PC-3 (cell line): ENCODE data around the gene RHEBL1. TPM values are rescaled to one million over a fixed set of nuclear protein-coding genes. Genes with fewer than 3 reads are reported as not detected.
A peak's percentile ranks its signal among the peaks of the same experiment; 100 is the strongest.
"Not testable (repeated sequence)": the region's sequence is repeated elsewhere in the genome, so short reads cannot be mapped to it uniquely, and the experiment has no call there.

Experiments used
- ATAC-seq: fragments of 200-7000 bp; cut with Tn5 transposase; 2 replicates; pipeline ENCODE4 v1.9.1; 2020; ENCODE audit warnings: mild to moderate bottlenecking, moderate library complexity
- BruUV-seq: library from RNA; stranded (reverse); fragments of 400-500 nt; replicated peaks from 2 replicates; lab custom pipeline; 2021; lab: Mats Ljungman, UMichigan
- CTCF ChIA-PET: fragments of 300-600 bp; sonication (Branson Sonifier 250); formaldehyde crosslinking; loops from one replicate; lab custom pipeline; 2022; ENCODE audit warnings: antibody characterized with exemption; lab: Charles Lee
- POLR2A ChIA-PET: fragments of 300-600 bp; sonication (Branson Sonifier 250); formaldehyde crosslinking; loops from one replicate; lab custom pipeline; 2022; ENCODE audit warnings: antibody characterized with exemption; ENCODE audit not compliant: unreplicated experiment; lab: Charles Lee
- DNase-seq: peaks from one replicate; pipeline ENCODE4 v3.0.0-alpha.2; 2015
- H2AFZ ChIP-seq: fragments of 300-600 bp; sonication (generic); 2 replicates; pipeline ENCODE4 v1.6.0; 2016; ENCODE audit warnings: antibody characterized with exemption, low read length
- H3F3A ChIP-seq: fragments of 300-600 bp; sonication (generic); one replicate; pipeline ENCODE4 v1.6.0; 2017; ENCODE audit warnings: antibody characterized with exemption, low read length, control low read depth, mild to moderate bottlenecking; ENCODE audit not compliant: unreplicated experiment
- H3K27ac ChIP-seq: fragments of 300-600 bp; sonication (generic); 2 replicates; pipeline ENCODE4 v1.5.1; 2016; ENCODE audit warnings: mild to moderate bottlenecking, low read length
- H3K27me3 ChIP-seq: fragments of 300-600 bp; sonication (generic); 2 replicates; pipeline ENCODE4 v1.6.1; 2016; ENCODE audit warnings: low read length, mixed read lengths
- H3K36me3 ChIP-seq: fragments of 300-600 bp; sonication (generic); 2 replicates; pipeline ENCODE4 v1.6.1; 2016; ENCODE audit warnings: low read depth, mixed run types, low read length, mixed read lengths
- H3K4me1 ChIP-seq: fragments of 300-600 bp; sonication (generic); 2 replicates; pipeline ENCODE4 v1.5.1; 2016; ENCODE audit warnings: low read length; ENCODE audit not compliant: insufficient read depth
- H3K4me2 ChIP-seq: fragments of 300-600 bp; sonication (generic); 2 replicates; pipeline ENCODE4 v1.6.0; 2016; ENCODE audit warnings: low read length
- H3K4me3 ChIP-seq: fragments of 300-600 bp; sonication (generic); 2 replicates; pipeline ENCODE4 v1.5.1; 2016; ENCODE audit warnings: mild to moderate bottlenecking, low read length, mixed read lengths
- H3K79me2 ChIP-seq: fragments of 300-600 bp; sonication (generic); 2 replicates; pipeline ENCODE4 v1.6.1; 2017; ENCODE audit warnings: low read length, mixed read lengths
- H3K9ac ChIP-seq: fragments of 300-600 bp; sonication (generic); 2 replicates; pipeline ENCODE4 v1.6.0; 2016; ENCODE audit warnings: mild to moderate bottlenecking, low read length
- H3K9me2 ChIP-seq: fragments of 300-600 bp; sonication (generic); replicated peaks from 2 replicates; pipeline ENCODE4 v1.6.1; 2016; ENCODE audit warnings: mixed run types, low read length, mixed read lengths
- H3K9me3 ChIP-seq: fragments of 300-600 bp; sonication (generic); 2 replicates; pipeline ENCODE4 v1.6.1; 2016; ENCODE audit warnings: low read length, mixed read lengths
- H4K20me1 ChIP-seq: fragments of 300-600 bp; sonication (generic); 2 replicates; pipeline ENCODE4 v1.6.1; 2016; ENCODE audit warnings: low read length, mixed read lengths
- EZH2 ChIP-seq: fragments of 300-600 bp; sonication (generic); IDR thresholded peaks from one replicate; pipeline ENCODE4 v1.6.1; 2017; ENCODE audit warnings: antibody characterized with exemption, mild to moderate bottlenecking, low read length; ENCODE audit not compliant: unreplicated experiment
- EZH2phosphoT487 ChIP-seq: fragments of 300-600 bp; sonication (generic); IDR thresholded peaks from 2 replicates; pipeline ENCODE4 v1.6.1; 2018; ENCODE audit warnings: mild to moderate bottlenecking, antibody characterized with exemption, low read length, borderline replicate concordance
- intact Hi-C: fragments of 100-400 bp; cut with micrococcal nuclease; formaldehyde crosslinking; loops from 2 replicates; pipeline ENCODE4 v1.9.0; 2023
- total RNA-seq: library from RNA; depleted of rRNA; stranded (reverse); fragments of >200 nt; gene quantifications from 2 replicates; pipeline ENCODE4 v1.2.3, GENCODE V29; 2014
- TF ChIP-seq, protein P1 (sequence below): fragments of 300-600 bp; sonication (generic); conservative IDR thresholded peaks from 2 replicates; pipeline ENCODE4 v1.5.1; 2017; ENCODE audit warnings: antibody characterized with exemption, low read depth, mild to moderate bottlenecking, low read length

RHEBL1 gene
- total RNA-seq, 1 experiment from 2014 or later = 5.0 TPM

DNA sequence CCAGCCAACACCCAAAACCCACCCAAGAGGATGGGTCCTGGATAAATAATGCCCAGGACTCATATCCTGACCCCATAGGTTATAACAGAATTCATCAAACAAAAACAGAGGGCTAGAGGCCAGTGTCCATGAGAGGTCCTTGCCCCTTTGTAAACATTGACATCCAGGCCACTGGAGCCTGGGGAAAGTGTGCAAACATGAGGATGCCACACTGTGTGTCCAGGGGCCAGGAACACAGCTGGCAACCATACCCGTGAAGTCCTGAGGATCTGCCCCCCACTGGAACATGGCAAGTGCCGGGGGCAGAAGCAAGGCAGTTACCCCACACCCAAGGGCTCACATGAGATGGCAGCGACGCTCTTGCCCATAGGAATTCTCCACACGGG is 5.0 kb downstream of the RHEBL1 start:
- Histone ChIP-seq H3K4me2 (no peak overlapping the region), H3K4me3 (no peak overlapping the region), H3K36me3 (no peaks in the 10 kb centered on the region), H3K27ac (no peak overlapping the region), H3K9me3 (no peaks in the 10 kb centered on the region), H3K9me2 (no peaks in the 10 kb centered on the region), H2AFZ (no peak overlapping the region), H3K4me1 (peaks cover 5% of the 10 kb centered on the region; the same call in 1 of the 2 replicates), H3K9ac (no peak overlapping the region), H4K20me1 (no peaks in the 10 kb centered on the region), H3K79me2 (peaks cover 23% of the 10 kb centered on the region), H3K27me3 (no peaks in the 10 kb centered on the region), H3F3A (no peaks in the 10 kb centered on the region)
- DNase-seq (no peak), ATAC-seq (no peak)
- POLR2A ChIA-PET = no interaction called here
- no TSS peak for BruUV-seq
- TF ChIP-seq EZH2 = no peak
- no peak for TF ChIP-seq EZH2phosphoT487
- intact Hi-C loops = loop anchor here (1.0 kb wide), 2 partner anchors 28 to 57 kb away; no protein-coding TSS in a partner anchor
- CTCF ChIA-PET = interaction anchor here (1.3 to 2.2 kb wide), 4 partner anchors 23 to 56 kb away, joined by 3 to 11 read pairs (median 7); no protein-coding TSS in a partner anchor

DNA sequence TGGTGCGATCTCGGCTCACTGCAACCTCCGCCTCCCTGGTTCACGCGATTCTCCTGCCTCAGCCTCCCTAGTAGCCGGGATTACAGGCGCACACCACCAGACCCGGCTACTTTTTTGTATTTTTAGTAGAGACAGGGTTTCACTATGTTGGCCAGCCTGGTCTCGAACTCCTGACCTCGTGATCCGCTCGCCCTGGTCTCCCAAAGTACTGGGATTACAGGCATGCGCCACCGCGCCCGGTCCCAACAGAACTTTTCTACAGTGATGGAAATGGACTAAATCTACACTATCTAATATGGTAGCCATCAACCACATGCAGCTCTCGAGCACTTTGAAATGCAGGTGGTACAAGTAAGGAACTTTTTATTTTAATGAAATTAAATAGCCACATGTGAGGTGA is 7.9 kb downstream of the RHEBL1 start:
- H3K9me2 ChIP-seq, H3K27me3 ChIP-seq, H3K9ac ChIP-seq, H3K36me3 ChIP-seq, H3K9me3 ChIP-seq, H3K27ac ChIP-seq, BruUV-seq, POLR2A ChIA-PET, intact Hi-C loops, CTCF ChIA-PET, H3F3A ChIP-seq, ATAC-seq, DNase-seq, H2AFZ ChIP-seq: not testable (repeated sequence)
- Histone ChIP-seq H3K79me2 (peaks cover 51% of the 10 kb centered on the region), H3K4me1 (peaks cover 11% of the 10 kb centered on the region), H3K4me3 (peak overlapping the region; percentile 87; the same call in 1 of the 2 replicates), H4K20me1 (peaks cover 27% of the 10 kb centered on the region), H3K4me2 (peak overlapping the region; percentile 93)

DNA sequence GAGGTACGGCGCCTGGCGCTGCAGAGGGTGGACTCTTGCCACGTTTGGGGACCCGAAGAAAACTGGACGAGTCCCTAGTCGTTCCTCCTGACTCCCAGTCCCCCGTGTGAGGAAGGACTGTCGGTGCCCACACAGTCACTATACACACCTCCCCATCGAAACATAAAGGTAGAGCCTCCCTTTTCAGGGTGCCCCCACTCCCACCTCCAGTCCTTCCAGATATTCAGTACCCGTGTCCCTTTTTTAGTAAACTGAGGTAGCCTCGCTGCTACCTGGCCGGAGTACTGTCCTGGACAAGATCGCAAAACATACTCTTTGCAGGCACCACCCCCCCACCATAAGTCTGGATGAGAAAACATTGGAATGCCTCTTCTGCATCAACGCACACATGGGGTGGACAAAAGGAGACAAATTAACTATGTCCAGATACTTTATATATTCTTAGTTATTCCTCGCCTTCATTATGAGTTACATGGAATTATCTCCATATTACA is 8.6 kb downstream of the RHEBL1 start:
- peaks cover 18% of the 10 kb centered on the region for H3K4me1 ChIP-seq
- H3K36me3 ChIP-seq = no peaks in the 10 kb centered on the region
- no peak for ATAC-seq
- BruUV-seq = TSS peak; percentile 73
- H3F3A ChIP-seq = no peaks in the 10 kb centered on the region
- peaks cover 34% of the 10 kb centered on the region for H4K20me1 ChIP-seq
- no peaks in the 10 kb centered on the region for H3K9me3 ChIP-seq
- ChIA-PET POLR2A (no interaction called here), CTCF (no interaction called here)
- peaks cover 58% of the 10 kb centered on the region for H3K79me2 ChIP-seq
- DNase-seq = no peak
- no peaks in the 10 kb centered on the region for H3K9me2 ChIP-seq
- H3K27me3 ChIP-seq = no peaks in the 10 kb centered on the region
- intact Hi-C loops = no loop called here
- peak overlapping the region; percentile 87 for H3K4me3 ChIP-seq
- peak overlapping the region; percentile 99 for H3K9ac ChIP-seq
- peak overlapping the region; percentile 93 for H3K4me2 ChIP-seq
- H2AFZ ChIP-seq = peak overlapping the region; percentile 93
- H3K27ac ChIP-seq = peak overlapping the region; percentile 89
- TF ChIP-seq, protein P1, sequence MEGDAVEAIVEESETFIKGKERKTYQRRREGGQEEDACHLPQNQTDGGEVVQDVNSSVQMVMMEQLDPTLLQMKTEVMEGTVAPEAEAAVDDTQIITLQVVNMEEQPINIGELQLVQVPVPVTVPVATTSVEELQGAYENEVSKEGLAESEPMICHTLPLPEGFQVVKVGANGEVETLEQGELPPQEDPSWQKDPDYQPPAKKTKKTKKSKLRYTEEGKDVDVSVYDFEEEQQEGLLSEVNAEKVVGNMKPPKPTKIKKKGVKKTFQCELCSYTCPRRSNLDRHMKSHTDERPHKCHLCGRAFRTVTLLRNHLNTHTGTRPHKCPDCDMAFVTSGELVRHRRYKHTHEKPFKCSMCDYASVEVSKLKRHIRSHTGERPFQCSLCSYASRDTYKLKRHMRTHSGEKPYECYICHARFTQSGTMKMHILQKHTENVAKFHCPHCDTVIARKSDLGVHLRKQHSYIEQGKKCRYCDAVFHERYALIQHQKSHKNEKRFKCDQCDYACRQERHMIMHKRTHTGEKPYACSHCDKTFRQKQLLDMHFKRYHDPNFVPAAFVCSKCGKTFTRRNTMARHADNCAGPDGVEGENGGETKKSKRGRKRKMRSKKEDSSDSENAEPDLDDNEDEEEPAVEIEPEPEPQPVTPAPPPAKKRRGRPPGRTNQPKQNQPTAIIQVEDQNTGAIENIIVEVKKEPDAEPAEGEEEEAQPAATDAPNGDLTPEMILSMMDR = no peak
- TF ChIP-seq EZH2 (no peak), EZH2phosphoT487 (no peak)
